Common myeloid progenitor, CD34-positive (primary cell): ENCODE data around the gene GSTO2. TPM values are rescaled to one million over a fixed set of nuclear protein-coding genes. Genes with fewer than 3 reads are reported as not detected.
A peak's percentile ranks its signal among the peaks of the same experiment; 100 is the strongest.

Source experiments
- CTCF ChIA-PET: fragments of 350-600 bp; sonication (Branson Sonifier 250); formaldehyde crosslinking; loops from one replicate; lab custom pipeline; 2021; ENCODE audit warnings: antibody characterized with exemption; lab: Charles Lee
- POLR2A ChIA-PET: fragments of 350-600 bp; sonication (Branson Sonifier 250); formaldehyde crosslinking; loops from one replicate; lab custom pipeline; 2021; ENCODE audit warnings: antibody characterized with exemption; lab: Charles Lee
- DNase-seq, 3 donors: peaks; one replicate each; pipeline versions ENCODE4 v3.0.0 to v3.0.0-alpha.2; 2013
- H3K27ac ChIP-seq, 2 experiments: 1 replicate in 1 of 2; 2 replicates in 1 of 2; pipeline ENCODE4 v1.7.0; 2013; ENCODE audit warnings: inconsistent platforms in 2 of 2, low read length in 2 of 2, mild to moderate bottlenecking in 2 of 2, low read depth in 1 of 2, moderate library complexity in 1 of 2; ENCODE audit not compliant: severe bottlenecking in 2 of 2, insufficient read depth in 1 of 2, poor library complexity in 1 of 2
- H3K27me3 ChIP-seq, 5 experiments: replicated peaks in 2 of 5; 1 replicate in 3 of 5; 2 replicates in 2 of 5; pipeline versions ENCODE4 v1.6.1 to v1.7.0; 2013; ENCODE audit warnings: low read length in 4 of 5, mild to moderate bottlenecking in 2 of 5, moderate library complexity in 2 of 5, inconsistent platforms in 1 of 5; ENCODE audit not compliant: insufficient read depth in 5 of 5, control insufficient read depth in 4 of 5
- H3K36me3 ChIP-seq, 4 experiments: 1 replicate in 2 of 4; 2 replicates in 2 of 4; pipeline versions ENCODE4 v1.6.1 to v1.7.0; 2013; ENCODE audit warnings: low read length in 3 of 4, control low read depth in 1 of 4, mild to moderate bottlenecking in 1 of 4; ENCODE audit not compliant: control insufficient read depth in 4 of 4, insufficient read depth in 4 of 4
- H3K4me1 ChIP-seq, 4 experiments: 1 replicate in 3 of 4; 2 replicates in 1 of 4; pipeline versions ENCODE4 v1.6.1 to v1.7.1; 2013; ENCODE audit warnings: low read length in 3 of 4, mild to moderate bottlenecking in 3 of 4, control low read depth in 1 of 4, inconsistent platforms in 1 of 4, moderate library complexity in 1 of 4; ENCODE audit not compliant: control insufficient read depth in 4 of 4, insufficient read depth in 4 of 4; ENCODE audit errors: control extremely low read depth in 1 of 4
- H3K4me3 ChIP-seq, 7 experiments: 1 replicate in 4 of 7; 2 replicates in 3 of 7; pipeline versions ENCODE4 v1.5.1 to v1.7.0; 2013; ENCODE audit warnings: mild to moderate bottlenecking in 7 of 7, low read length in 6 of 7, moderate library complexity in 6 of 7, inconsistent platforms in 2 of 7, low read depth in 2 of 7, control low read depth in 1 of 7; ENCODE audit not compliant: insufficient read depth in 4 of 7, control insufficient read depth in 1 of 7; ENCODE audit errors: extremely low read depth in 1 of 7
- H3K9me3 ChIP-seq, 5 experiments: 1 replicate in 4 of 5; 2 replicates in 1 of 5; pipeline versions ENCODE4 v1.6.1 to v1.7.1; 2013; ENCODE audit warnings: low read length in 4 of 5, mild to moderate bottlenecking in 2 of 5, inconsistent platforms in 1 of 5, low read depth in 1 of 5, moderate library complexity in 1 of 5; ENCODE audit not compliant: control insufficient read depth in 4 of 5, insufficient read depth in 2 of 5; ENCODE audit errors: control extremely low read depth in 1 of 5
- WGBS: methylation state at CpG from one replicate; pipeline ENCODE4 v1.1.5; 2013; ENCODE audit not compliant: insufficient coverage; 5-methylcytosine and 5-hydroxymethylcytosine counted together
- polyA plus RNA-seq: library from polyadenylated mRNA; unstranded; fragments of 120-200 nt; gene quantifications from one replicate; pipeline ENCODE4 v1.2.1, GENCODE V29; 2013

The GSTO2 gene
- polyA plus RNA-seq = 5.6 TPM

DNA sequence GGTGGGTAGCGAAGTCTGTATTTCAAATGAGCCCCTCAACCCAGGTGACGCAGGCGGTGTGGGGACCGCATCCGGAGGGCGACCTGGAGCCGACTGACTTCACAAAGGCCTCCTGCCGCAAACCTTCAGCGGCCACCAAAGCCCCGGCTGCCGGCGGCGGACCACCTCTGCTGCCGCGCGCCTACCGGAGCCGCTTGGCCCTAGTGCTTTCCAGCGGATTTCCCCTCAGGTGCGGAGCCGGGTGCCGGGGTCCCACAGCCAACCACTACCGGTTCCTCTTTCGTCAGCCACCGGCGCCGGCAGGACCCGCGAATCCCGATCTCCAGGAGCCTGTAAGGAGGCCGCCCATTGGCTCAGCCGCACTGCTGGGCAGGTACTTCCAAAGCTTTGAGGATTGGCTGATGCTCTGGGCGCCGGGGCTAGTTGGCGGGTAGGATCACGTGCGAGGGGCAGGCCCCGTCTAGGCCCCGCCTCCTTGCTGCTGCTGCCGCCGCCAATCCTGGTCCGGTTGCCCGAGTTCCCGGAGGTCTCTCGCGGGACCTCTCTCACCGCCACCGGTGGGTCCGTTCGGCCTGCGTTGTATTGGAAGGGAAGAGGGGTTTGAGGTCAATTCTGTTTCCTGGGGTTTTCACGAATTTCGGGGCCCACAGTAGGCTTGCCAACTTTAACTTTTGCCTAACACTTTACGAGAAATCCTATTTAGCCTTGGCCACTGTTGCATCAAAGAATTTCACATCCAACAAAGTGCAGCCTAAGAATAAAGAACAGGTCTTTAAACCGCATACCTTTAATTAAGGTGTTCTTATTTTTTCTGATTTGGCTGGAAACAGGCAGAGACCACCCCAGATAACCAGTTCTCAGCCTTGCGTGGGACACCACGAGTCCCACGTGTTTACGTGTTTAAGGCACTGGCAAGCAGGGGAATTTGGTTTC lies at the start of gene GSTO2:
GSTO2 (plus strand) TSS at position 472 of the 933 bp plus-strand sequence. CDS start 5,732 bp downstream, outside the sequence.
- 0% methylated on average over 44 of the region's 59 CpGs for WGBS
- ChIA-PET POLR2A (interaction anchor here (0.6 to 1.2 kb wide), 3 partner anchors 13 to 292 kb away, joined by 3 to 5 read pairs (median 4); no protein-coding TSS in a partner anchor), CTCF (interaction anchor here (1.6 to 2.8 kb wide), 2 partner anchors 37 to 82 kb away, joined by 4 to 14 read pairs; no protein-coding TSS in a partner anchor)
- H3K27me3 ChIP-seq = no peaks in the 10 kb centered on the region
- DNase-seq = peak; percentile 99 to 100 (median 99)
- peak within 1 kb of the TSS; percentile 92 to 94 for H3K27ac ChIP-seq
- no peaks in the 10 kb centered on the region for H3K9me3 ChIP-seq
- H3K36me3 ChIP-seq = peaks cover 5 to 44% (median 22%) of the 10 kb centered on the region in 4 experiments
- peak within 1 kb of the TSS; percentile 74 to 95 (median 83) for H3K4me3 ChIP-seq
- peaks cover 13 to 20% (median 16%) of the 10 kb centered on the region in 4 experiments for H3K4me1 ChIP-seq

DNA sequence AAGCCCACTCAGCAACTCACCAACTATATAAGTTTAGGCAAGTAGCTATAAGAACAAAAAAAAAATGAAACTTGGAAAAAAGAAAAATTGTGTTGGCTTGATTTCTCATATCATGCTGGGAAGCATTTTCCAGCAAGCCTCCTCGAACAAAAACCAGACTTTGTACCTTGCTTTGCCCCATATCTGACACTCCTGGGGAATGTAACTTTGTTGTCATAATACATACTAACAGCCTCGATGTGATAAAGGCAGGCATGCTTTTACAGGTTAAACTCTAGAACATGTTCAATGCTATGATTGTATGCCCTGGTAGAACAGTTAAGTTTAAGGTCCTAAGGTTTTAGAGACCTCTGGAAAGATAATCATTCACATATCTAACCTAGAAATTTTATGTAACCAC lies 48.5 kb upstream of the GSTO2 start:
- WGBS = 100% methylated on average over 2 of the region's 2 CpGs
- no peaks in the 10 kb centered on the region for H3K36me3 ChIP-seq
- no peak overlapping the region for H3K27ac ChIP-seq
- no peak overlapping the region for H3K4me3 ChIP-seq
- DNase-seq = no peak
- POLR2A ChIA-PET = no interaction called here
- no peaks in the 10 kb centered on the region for H3K9me3 ChIP-seq
- CTCF ChIA-PET = interaction anchor here (1.7 kb wide), 1 partner anchor 10 kb away, joined by 4 read pairs; no protein-coding TSS in a partner anchor
- H3K27me3 ChIP-seq = peaks cover 0 to 6% (median 0%) of the 10 kb centered on the region in 5 experiments
- H3K4me1 ChIP-seq = peaks cover 7 to 21% (median 20%) of the 10 kb centered on the region in 4 experiments

GRCh38 chr10:104223304-104223703 lies 45.7 kb upstream of the GSTO2 start:
- no peak overlapping the region for H3K4me3 ChIP-seq
- POLR2A ChIA-PET = interaction anchor here (1.2 kb wide), 1 partner anchor 24 kb away, joined by 3 read pairs; no protein-coding TSS in a partner anchor
- H3K4me1 ChIP-seq = peaks cover 7 to 24% (median 20%) of the 10 kb centered on the region in 4 experiments
- DNase-seq = no peak
- no peaks in the 10 kb centered on the region for H3K36me3 ChIP-seq
- H3K27ac ChIP-seq = no peak overlapping the region
- CTCF ChIA-PET = interaction anchor here (0.7 to 2.3 kb wide), 4 partner anchors 18 to 62 kb away, joined by 3 to 9 read pairs (median 4); no protein-coding TSS in a partner anchor
- no peaks in the 10 kb centered on the region for H3K9me3 ChIP-seq
- H3K27me3 ChIP-seq = peaks cover 0 to 3% (median 0%) of the 10 kb centered on the region in 5 experiments

DNA sequence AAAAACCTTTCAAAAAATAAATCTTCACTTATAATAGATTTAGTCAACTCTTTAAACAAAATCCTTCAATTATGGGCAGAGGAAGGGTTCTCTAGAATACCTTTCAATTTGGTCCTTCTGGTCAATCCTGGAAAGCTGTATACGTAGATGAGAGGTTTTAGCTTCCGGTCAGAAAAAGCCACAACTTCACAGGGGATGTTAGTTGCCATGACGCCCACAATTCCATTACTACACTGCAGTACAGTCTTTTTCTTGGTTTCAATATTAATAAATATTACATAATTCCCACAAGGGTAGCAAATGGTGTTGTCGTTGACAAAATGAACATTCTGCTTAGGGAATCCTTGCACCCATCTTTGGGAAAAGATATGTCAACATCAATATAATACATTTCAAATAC lies 38.5 kb upstream of the GSTO2 start:
- ChIA-PET CTCF (interaction anchor here (1.1 to 3.2 kb wide), 3 partner anchors 11 to 43 kb away, joined by 3 to 14 read pairs (median 4); no protein-coding TSS in a partner anchor), POLR2A (no interaction called here)
- Histone ChIP-seq H3K27ac (no peak overlapping the region), H3K9me3 (peaks cover 0 to 4% (median 0%) of the 10 kb centered on the region in 5 experiments), H3K36me3 (no peaks in the 10 kb centered on the region), H3K27me3 (no peaks in the 10 kb centered on the region), H3K4me1 (peaks cover 0 to 17% (median 9%) of the 10 kb centered on the region in 4 experiments), H3K4me3 (no peak overlapping the region)
- no peak for DNase-seq
- 100% methylated on average over 1 of the region's 4 CpGs for WGBS

DNA sequence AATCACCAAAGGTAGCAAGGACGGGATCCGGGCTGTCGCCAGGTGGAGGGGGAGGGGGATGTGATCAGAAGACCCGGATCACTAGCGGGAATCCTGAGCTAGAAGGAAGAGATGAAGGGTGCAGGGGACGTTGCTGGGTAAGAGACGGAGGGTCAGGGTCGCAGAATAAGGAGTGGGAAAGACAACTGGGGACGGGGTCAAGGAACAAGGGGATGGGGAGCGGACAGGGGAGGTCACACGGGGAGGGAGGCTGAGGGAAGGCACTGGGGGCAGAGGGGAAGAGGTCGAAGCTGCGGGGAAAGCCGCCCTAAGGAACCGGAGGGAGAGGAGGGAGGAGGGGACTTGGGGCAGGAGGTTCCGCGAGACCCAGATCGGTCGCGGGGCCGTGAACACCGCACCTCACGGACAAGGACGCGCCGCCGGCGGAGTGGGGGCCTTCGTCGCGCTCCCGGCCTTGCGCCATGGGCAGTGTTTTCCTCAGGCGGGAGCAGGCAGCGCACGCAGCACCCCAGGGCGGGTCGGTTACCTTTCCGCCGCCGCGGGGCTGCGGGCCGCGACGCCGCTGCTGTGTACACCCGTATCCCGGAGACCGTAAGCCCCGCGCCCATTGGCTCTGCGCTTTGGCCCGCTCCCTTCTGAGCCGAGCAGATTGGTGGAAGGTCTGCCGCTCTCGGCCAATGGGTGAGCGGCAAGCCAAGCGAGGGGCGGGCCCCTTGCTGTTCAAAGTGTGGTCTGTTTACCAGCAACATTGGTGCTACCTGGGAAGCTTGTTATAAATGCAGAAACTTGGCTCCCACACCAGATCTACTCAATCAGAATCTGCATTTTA lies 37.0 kb upstream of the GSTO2 start, which contains the start of gene CFAP43:
CFAP43 (minus strand) TSS at position 581 of the 829 bp plus-strand sequence; CDS start at position 463, 118 bp downstream.
- H3K27me3 ChIP-seq = no peaks in the 10 kb centered on the region
- POLR2A ChIA-PET = no interaction called here
- WGBS = under 1% methylated on average over 48 of the region's 60 CpGs

DNA sequence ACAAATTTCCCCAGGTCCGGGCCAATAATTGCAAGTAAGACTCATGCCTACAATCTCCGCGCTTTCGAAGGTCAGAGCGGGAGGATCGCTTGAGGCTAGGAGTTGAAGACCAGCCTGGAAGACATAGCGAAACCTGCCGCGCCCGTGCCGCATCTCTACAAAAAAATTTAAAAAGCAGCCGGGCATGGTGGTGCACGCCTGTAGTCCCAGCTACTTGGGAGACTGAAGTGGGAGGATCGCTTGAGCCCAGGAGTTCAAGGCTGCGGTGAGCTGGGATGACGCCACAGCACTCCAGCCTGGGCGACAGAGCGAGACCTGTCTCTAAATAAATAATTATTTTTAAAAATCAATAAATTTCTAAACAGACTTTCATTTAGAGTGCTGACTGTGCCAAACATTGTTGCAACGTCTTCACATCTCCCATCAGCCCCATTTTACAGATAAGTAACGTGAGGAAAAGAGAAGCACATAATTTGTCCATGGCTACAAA lies 36.3 kb upstream of the GSTO2 start:
- H3K27ac ChIP-seq = no peak overlapping the region
- 0% methylated on average over 11 of the region's 20 CpGs for WGBS
- H3K27me3 ChIP-seq = no peaks in the 10 kb centered on the region
- ChIA-PET CTCF (interaction anchor here (0.6 to 3.2 kb wide), 5 partner anchors 13 to 103 kb away, joined by 3 to 14 read pairs (median 4); no protein-coding TSS in a partner anchor), POLR2A (no interaction called here)
- H3K9me3 ChIP-seq = peaks cover 0 to 4% (median 0%) of the 10 kb centered on the region in 5 experiments
- H3K4me3 ChIP-seq = peak overlapping the region; percentile 75 to 94 (median 86)
- DNase-seq = no peak
- no peaks in the 10 kb centered on the region for H3K36me3 ChIP-seq
- peaks cover 0 to 13% (median 8%) of the 10 kb centered on the region in 4 experiments for H3K4me1 ChIP-seq

More for the DNA sequence above, 37.0 kb upstream of the GSTO2 start, which contains the start of gene CFAP43:
- peak within 1 kb of the TSS; percentile 75 to 94 (median 86) for H3K4me3 ChIP-seq
- H3K27ac ChIP-seq = peak within 1 kb of the TSS; percentile 54 to 84
- no peaks in the 10 kb centered on the region for H3K36me3 ChIP-seq
- peaks cover 0 to 4% (median 0%) of the 10 kb centered on the region in 5 experiments for H3K9me3 ChIP-seq
- CTCF ChIA-PET = interaction anchor here (0.6 to 3.2 kb wide), 5 partner anchors 13 to 42 kb away, joined by 3 to 14 read pairs (median 4); partner anchors contain the start of gene GSTO1
- DNase-seq = peak; percentile 96 to 98 (median 98)
- H3K4me1 ChIP-seq = peaks cover 0 to 13% (median 8%) of the 10 kb centered on the region in 4 experiments
